Breast epithelium (tissue), 3 donors: Measurements from ENCODE around the gene TRMT44.

Experiments used
- CTCF ChIP-seq, 3 donors: fragments of 450-650 bp; IDR thresholded peaks; one replicate each; pipeline ENCODE4 v1.5.1; 2016 to 2017; ENCODE audit warnings: antibody characterized with exemption in 3 of 3, mild to moderate bottlenecking in 3 of 3, moderate library complexity in 3 of 3
- POLR2AphosphoS5 ChIP-seq, 3 donors: sonication (generic); formaldehyde crosslinking; IDR thresholded peaks; one replicate each; pipeline ENCODE4 v1.6.1; 2017; ENCODE audit warnings: antibody characterized with exemption in 3 of 3

GRCh38 chr4:8506373-8507195, 66.0 kb downstream of the TRMT44 start:
- TF ChIP-seq CTCF (IDR thresholded peaks at IDR 0.05) (no peak), POLR2AphosphoS5 (IDR thresholded peaks at IDR 0.05) (no peak)
